DND-41 (cell line): Measurements from ENCODE around the gene SLC25A44.

Experiments used
- ATAC-seq: fragments of 200-7000 bp; cut with Tn5 transposase; 3 replicates; pipeline ENCODE4 v1.9.1; 2021; ENCODE audit warnings: low read depth; ENCODE audit not compliant: insufficient read depth
- DNase-seq: peaks from one replicate; pipeline ENCODE4 v3.0.0-alpha.2; 2020
- H2AFZ ChIP-seq: 2 replicates; pipeline ENCODE4 v1.6.0; 2012; ENCODE audit warnings: low read depth, low read length
- H3K27ac ChIP-seq: 2 replicates; pipeline ENCODE4 v1.5.1; 2012; ENCODE audit warnings: low read length, inconsistent platforms
- H3K27me3 ChIP-seq: fragments of 200-600 bp; sonication (generic); 2 replicates; pipeline ENCODE4 v1.6.0; 2012; ENCODE audit warnings: low read length, mild to moderate bottlenecking, inconsistent platforms; ENCODE audit not compliant: insufficient read depth, poor library complexity
- H3K36me3 ChIP-seq: 2 replicates; pipeline ENCODE4 v1.5.1; 2012; ENCODE audit warnings: low read length, inconsistent platforms; ENCODE audit not compliant: insufficient read depth
- H3K4me1 ChIP-seq: 2 replicates; pipeline ENCODE4 v1.5.1; 2012; ENCODE audit warnings: mild to moderate bottlenecking, low read length; ENCODE audit not compliant: insufficient read depth
- H3K4me2 ChIP-seq: 2 replicates; pipeline ENCODE4 v1.6.0; 2012; ENCODE audit warnings: mild to moderate bottlenecking, moderate library complexity, low read length, inconsistent platforms; ENCODE audit not compliant: insufficient read depth
- H3K4me3 ChIP-seq, 2 experiments: fragments of 200-600 bp in 1 of 2; shearing (Covaris generic) in 1 of 2; 2 replicates each; pipeline ENCODE4 v1.5.1; 2012 to 2016; ENCODE audit warnings: inconsistent platforms in 2 of 2, low read length in 2 of 2, mild to moderate bottlenecking in 2 of 2, low read depth in 1 of 2, moderate library complexity in 1 of 2
- H3K79me2 ChIP-seq: 2 replicates; pipeline ENCODE4 v1.6.0; 2012; ENCODE audit warnings: low read length, inconsistent platforms; ENCODE audit not compliant: insufficient read depth
- H3K9ac ChIP-seq: 2 replicates; pipeline ENCODE4 v1.6.0; 2012; ENCODE audit warnings: low read depth, mild to moderate bottlenecking, inconsistent platforms, low read length, moderate library complexity
- H3K9me3 ChIP-seq: 2 replicates; pipeline ENCODE4 v1.5.1; 2012; ENCODE audit warnings: low read length, moderate library complexity, mild to moderate bottlenecking, inconsistent platforms; ENCODE audit not compliant: insufficient read depth, severe bottlenecking
- H4K20me1 ChIP-seq: 2 replicates; pipeline ENCODE4 v1.6.0; 2012; ENCODE audit warnings: low read length; ENCODE audit not compliant: insufficient read depth
- EZH2 ChIP-seq: IDR thresholded peaks from 3 replicates; pipeline ENCODE4 v1.6.1; 2012; ENCODE audit warnings: borderline replicate concordance, low read depth, mild to moderate bottlenecking, moderate library complexity, low read length, inconsistent platforms; ENCODE audit not compliant: severe bottlenecking
- TF ChIP-seq, protein P1 (sequence below): IDR thresholded peaks from 2 replicates; pipeline ENCODE4 v1.5.1; 2012; ENCODE audit warnings: borderline replicate concordance, low read length, moderate library complexity, mild to moderate bottlenecking; ENCODE audit not compliant: poor library complexity, severe bottlenecking; ENCODE audit errors: extremely low read depth

The SLC25A44 gene

DNA sequence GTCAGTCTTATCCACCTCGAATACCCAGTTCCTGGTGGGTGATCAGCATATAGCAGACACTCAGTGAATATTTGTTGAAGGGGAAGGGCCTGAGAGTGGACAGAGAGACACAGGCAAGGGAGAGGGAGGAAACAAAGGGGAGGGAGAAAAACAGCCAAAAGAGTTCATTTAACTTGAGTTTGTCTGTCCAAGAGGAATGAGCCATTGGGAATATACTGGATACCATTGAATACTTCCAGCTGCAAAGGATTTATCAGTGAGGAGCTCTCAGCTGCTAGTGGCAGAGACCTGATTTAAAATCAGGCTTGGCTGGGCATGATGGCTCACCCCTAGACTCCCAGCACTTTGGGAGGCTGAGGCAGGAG lies 36.6 kb downstream of the SLC25A44 start:
- H3K27ac ChIP-seq, result no peak overlapping the region
- TF ChIP-seq EZH2, result no peak
- TF ChIP-seq, protein P1, sequence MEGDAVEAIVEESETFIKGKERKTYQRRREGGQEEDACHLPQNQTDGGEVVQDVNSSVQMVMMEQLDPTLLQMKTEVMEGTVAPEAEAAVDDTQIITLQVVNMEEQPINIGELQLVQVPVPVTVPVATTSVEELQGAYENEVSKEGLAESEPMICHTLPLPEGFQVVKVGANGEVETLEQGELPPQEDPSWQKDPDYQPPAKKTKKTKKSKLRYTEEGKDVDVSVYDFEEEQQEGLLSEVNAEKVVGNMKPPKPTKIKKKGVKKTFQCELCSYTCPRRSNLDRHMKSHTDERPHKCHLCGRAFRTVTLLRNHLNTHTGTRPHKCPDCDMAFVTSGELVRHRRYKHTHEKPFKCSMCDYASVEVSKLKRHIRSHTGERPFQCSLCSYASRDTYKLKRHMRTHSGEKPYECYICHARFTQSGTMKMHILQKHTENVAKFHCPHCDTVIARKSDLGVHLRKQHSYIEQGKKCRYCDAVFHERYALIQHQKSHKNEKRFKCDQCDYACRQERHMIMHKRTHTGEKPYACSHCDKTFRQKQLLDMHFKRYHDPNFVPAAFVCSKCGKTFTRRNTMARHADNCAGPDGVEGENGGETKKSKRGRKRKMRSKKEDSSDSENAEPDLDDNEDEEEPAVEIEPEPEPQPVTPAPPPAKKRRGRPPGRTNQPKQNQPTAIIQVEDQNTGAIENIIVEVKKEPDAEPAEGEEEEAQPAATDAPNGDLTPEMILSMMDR, result no peak
- no peak overlapping the region for H3K4me2 ChIP-seq
- DNase-seq (no peak), ATAC-seq (no peak)
- no peaks in the 10 kb centered on the region for H3K4me1 ChIP-seq
- peaks cover 22% of the 10 kb centered on the region for H3K36me3 ChIP-seq
- H3K27me3 ChIP-seq, result no peaks in the 10 kb centered on the region
- no peaks in the 10 kb centered on the region; the same call in 1 of the 2 replicates for H4K20me1 ChIP-seq
- no peak overlapping the region for H2AFZ ChIP-seq
- H3K9me3 ChIP-seq, result no peaks in the 10 kb centered on the region
- H3K4me3 ChIP-seq, result no peak overlapping the region
- no peaks in the 10 kb centered on the region for H3K79me2 ChIP-seq
- H3K9ac ChIP-seq, result no peak overlapping the region

DNA sequence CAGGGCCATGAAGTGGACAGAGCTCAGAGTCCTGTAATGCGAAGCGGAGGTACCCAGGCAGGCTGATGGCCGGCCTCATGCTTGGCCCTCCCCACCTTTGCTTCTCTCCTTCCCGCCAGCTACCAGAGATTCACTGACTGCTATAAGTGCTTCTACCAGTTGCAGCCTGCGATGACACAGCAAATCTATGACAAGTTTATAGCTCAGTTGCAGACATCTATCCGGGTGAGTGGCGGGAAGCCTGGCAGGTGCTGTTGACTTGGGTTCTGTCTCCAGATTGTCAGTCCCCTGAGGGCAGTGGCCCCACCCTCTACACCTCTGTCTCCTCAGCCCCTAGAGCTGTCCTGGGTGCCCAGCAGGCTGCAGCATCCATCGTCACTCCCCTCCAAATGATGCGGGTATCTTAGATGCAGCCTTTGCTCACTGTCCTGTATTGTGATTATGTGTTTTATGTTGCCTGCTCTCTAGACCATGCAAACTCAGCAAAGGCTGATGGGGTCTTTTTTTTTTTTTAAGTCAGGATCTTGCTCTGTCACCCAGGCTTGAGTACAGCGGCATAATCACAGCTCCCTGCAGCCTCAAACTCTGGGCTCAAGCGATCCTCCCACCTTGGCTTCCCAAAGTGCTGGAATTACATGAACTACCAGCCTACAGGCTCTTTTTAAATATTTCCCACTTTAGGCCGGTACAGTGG lies 38.4 kb downstream of the SLC25A44 start:
- no peak for TF ChIP-seq EZH2
- Histone ChIP-seq H3K27ac (no peak overlapping the region), H4K20me1 (no peaks in the 10 kb centered on the region; the same call in 1 of the 2 replicates), H3K27me3 (no peaks in the 10 kb centered on the region), H3K4me3 (no peak overlapping the region), H3K79me2 (no peaks in the 10 kb centered on the region), H2AFZ (no peak overlapping the region), H3K4me2 (no peak overlapping the region), H3K36me3 (peaks cover 31% of the 10 kb centered on the region), H3K4me1 (no peaks in the 10 kb centered on the region), H3K9ac (no peak overlapping the region), H3K9me3 (no peaks in the 10 kb centered on the region)
- no peak for DNase-seq
- ATAC-seq, result peak; percentile 14; the same call in 1 of the 3 replicates

DNA sequence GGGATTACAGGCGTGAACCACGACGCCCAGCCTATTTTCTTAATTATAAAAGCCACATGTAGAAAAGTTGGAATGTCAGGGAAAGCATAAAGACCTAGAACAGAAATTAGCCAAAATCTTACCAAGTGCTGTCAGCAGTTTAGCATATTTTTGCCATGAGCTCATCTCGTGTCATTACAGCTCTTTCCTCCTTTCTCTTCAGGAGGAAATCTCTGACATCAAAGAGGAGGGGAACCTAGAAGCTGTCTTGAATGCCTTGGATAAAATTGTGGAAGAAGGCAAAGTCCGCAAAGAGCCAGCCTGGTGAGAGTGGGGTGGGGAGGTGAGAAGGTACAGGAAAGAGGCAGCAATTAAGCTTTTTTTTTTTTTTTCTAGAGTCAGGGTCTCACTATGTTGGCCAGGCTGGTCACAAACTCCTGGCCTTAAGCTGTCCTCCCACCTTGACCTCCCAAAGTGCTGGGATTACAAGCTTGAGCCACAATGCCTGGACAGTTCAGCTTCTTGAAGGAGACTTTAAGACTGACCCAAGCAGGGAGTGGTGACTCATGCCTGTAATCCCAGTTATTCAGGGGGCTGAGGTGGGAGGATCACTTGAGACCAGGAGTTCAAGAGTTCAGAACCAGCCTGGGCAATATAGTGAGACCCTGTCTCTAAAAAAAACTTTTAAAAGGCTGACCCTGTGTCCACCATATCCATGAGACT lies 39.7 kb downstream of the SLC25A44 start:
- no peak for DNase-seq
- H3K4me3 ChIP-seq, result no peak overlapping the region
- no peak for TF ChIP-seq EZH2
- TF ChIP-seq, protein P1, result no peak
- H3K36me3 ChIP-seq, result peaks cover 39% of the 10 kb centered on the region
- H3K9ac ChIP-seq, result no peak overlapping the region
- no peak overlapping the region for H3K4me2 ChIP-seq
- H3K27me3 ChIP-seq, result no peaks in the 10 kb centered on the region
- no peak overlapping the region for H3K27ac ChIP-seq
- ATAC-seq, result no peak
- H3K4me1 ChIP-seq, result no peaks in the 10 kb centered on the region
- no peaks in the 10 kb centered on the region for H3K9me3 ChIP-seq
- H3K79me2 ChIP-seq, result no peaks in the 10 kb centered on the region
- H4K20me1 ChIP-seq, result no peaks in the 10 kb centered on the region; the same call in 1 of the 2 replicates
- no peak overlapping the region for H2AFZ ChIP-seq

DNA sequence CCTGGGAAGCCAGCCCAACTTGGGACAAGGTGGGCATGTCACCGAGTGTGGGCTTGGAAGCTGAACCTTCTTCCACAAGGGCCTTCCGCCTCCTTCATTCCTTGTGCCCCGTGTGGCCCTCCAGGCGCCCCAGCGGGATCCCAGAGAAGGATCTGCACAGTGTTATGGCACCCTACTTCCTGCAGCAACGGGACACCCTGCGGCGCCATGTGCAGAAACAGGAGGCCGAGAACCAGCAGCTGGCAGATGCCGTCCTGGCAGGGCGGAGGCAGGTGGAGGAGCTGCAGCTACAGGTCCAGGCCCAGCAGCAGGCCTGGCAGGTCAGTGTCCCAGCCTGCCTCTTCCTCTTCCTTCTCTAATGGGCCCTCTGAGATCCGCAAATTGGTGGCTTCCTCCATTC lies 42.3 kb downstream of the SLC25A44 start:
- TF ChIP-seq, protein P1, result no peak
- TF ChIP-seq EZH2, result no peak
- H3K79me2 ChIP-seq, result no peaks in the 10 kb centered on the region
- H3K27me3 ChIP-seq, result no peaks in the 10 kb centered on the region
- peaks cover 50% of the 10 kb centered on the region for H3K36me3 ChIP-seq
- no peak overlapping the region for H3K27ac ChIP-seq
- no peaks in the 10 kb centered on the region for H3K9me3 ChIP-seq
- H3K4me3 ChIP-seq, result no peak overlapping the region
- ATAC-seq (no peak), DNase-seq (no peak)
- no peaks in the 10 kb centered on the region for H3K4me1 ChIP-seq
- no peak overlapping the region for H3K9ac ChIP-seq
- H3K4me2 ChIP-seq, result no peak overlapping the region
- no peaks in the 10 kb centered on the region; the same call in 1 of the 2 replicates for H4K20me1 ChIP-seq
- no peak overlapping the region for H2AFZ ChIP-seq
